Measurements from ENCODE around the gene CLMN. TPM values are rescaled to one million over a fixed set of nuclear protein-coding genes. Genes with fewer than 3 reads are reported as not detected.
A peak's percentile ranks its signal among the peaks of the same experiment; 100 is the strongest.

Gene CLMN
- total and polyA plus RNA-seq, 2 donors (not counting 1 experiment from before 2014, with no cell fraction given) = 9.6 to 51.5 TPM

DNA sequence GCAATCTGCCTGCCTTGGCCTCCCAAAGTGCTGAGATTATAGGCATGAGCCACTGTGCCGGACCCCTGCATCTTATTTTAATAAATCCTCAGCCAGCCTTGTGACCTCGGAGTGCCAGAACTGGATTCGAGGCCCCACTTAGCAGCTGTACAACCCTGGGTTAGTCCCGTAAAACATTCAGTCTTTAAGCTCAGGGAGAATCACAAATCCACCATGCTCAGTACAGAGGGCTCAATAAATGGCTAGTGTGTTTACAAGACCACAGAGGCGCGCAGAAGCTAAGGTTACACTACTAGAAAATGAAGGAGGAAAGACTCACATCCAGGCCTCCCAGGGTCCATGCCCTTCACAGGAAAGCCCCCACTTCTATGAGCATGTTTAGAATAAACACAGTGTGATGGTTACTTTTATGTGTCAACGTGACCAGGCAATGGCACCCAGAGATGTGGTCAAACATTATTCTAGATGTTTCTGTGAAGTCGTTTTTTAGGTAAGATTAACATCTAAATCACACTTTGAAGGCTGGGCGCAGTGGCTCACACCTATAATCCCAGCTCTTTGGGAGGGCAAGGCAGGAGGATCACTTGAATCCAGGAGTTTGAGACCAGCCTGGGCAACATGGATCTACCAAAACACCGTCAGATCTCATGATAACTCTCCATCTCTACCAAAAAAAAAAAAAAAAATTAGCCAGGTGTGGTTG, 55.3 kb downstream of the CLMN start:
- ATAC-seq (ENCODE audit: low read depth) = no peak
- 81% methylated on average over 3 of the region's 10 CpGs for WGBS (ENCODE audit: insufficient coverage)
- Histone ChIP-seq H3K27me3 (replicated peaks in 1 of 4; ENCODE audit: control extremely low read depth in 1 of 4, control insufficient read depth in 3 of 4, insufficient read depth in 4 of 4, low read length in 3 of 4) (no peaks in the 10 kb centered on the region), H3K36me3 (replicated peaks in 1 of 2; ENCODE audit: control extremely low read depth in 1 of 2, control insufficient read depth in 1 of 2, extremely low read depth in 1 of 2, insufficient read depth in 2 of 2, low read length in 1 of 2) (no peaks in the 10 kb centered on the region), H2AFZ (ENCODE audit: insufficient read depth, low read depth, low read length, poor library complexity, severe bottlenecking) (no peak overlapping the region), H3K27ac (ENCODE audit: low read length in 2 of 2) (no peak overlapping the region), H3K4me2 (replicated peaks; ENCODE audit: low read depth, low read length, poor library complexity, severe bottlenecking) (peak overlapping the region; percentile 63), H3K9me3 (ENCODE audit: control extremely low read depth in 1 of 3, control insufficient read depth in 2 of 3, insufficient read depth in 1 of 3, low read length in 2 of 3) (no peaks in the 10 kb centered on the region), H3K9ac (ENCODE audit: low read length) (peak overlapping the region; percentile 10), H3K79me2 (ENCODE audit: control insufficient read depth, insufficient read depth, low read length) (peaks cover 17% of the 10 kb centered on the region), H3K4me1 (ENCODE audit: control insufficient read depth in 2 of 2, insufficient read depth in 2 of 2, low read length in 2 of 2) (peaks cover 21 to 25% of the 10 kb centered on the region in 2 donors), H4K20me1 (ENCODE audit: control insufficient read depth, insufficient read depth, low read length, poor library complexity, severe bottlenecking) (peaks cover 9% of the 10 kb centered on the region), H3K4me3 (ENCODE audit: control extremely low read depth in 1 of 5, extremely low read depth in 1 of 5, insufficient read depth in 1 of 5, low read depth in 2 of 5, low read length in 4 of 5) (no peak overlapping the region)
- ChIA-PET POLR2A (interaction anchor here (0.7 to 1.0 kb wide), 5 partner anchors 12 to 151 kb away, joined by 3 to 4 read pairs (median 3); partner anchors contain the start of gene CLMN), CTCF (no interaction called here)
- no peaks in the 10 kb centered on the region for H3K27me3 Mint-ChIP-seq
- peaks cover 4% of the 10 kb centered on the region for H3K9me3 Mint-ChIP-seq (ENCODE audit: insufficient read depth)
- H3K4me3 Mint-ChIP-seq = peak overlapping the region; percentile 5
- no peak for DNase-seq
- TF ChIP-seq CTCF (IDR thresholded peaks at IDR 0.05) = no peak
- TF ChIP-seq EZH2 (IDR thresholded peaks at IDR 0.05; ENCODE audit: borderline replicate concordance, insufficient read depth, low read depth, low read length, poor library complexity, severe bottlenecking) = no peak
- H3K27ac Mint-ChIP-seq = peak overlapping the region; percentile 53
- intact Hi-C loops (cut with micrococcal nuclease) = loop anchor here (10.0 kb wide), 1 partner anchor 270 kb away; the partner anchor contains the start of gene GLRX5
- peaks cover 39% of the 10 kb centered on the region for H3K4me1 Mint-ChIP-seq
